Neural cell (in vitro differentiated cells): ENCODE measurements around the gene XPR1.

ENCODE experiments used
- CTCF ChIP-seq: fragments of 450-650 bp; IDR thresholded peaks from 2 replicates; pipeline ENCODE4 v1.5.1; 2014; ENCODE audit warnings: antibody characterized with exemption, mild to moderate bottlenecking, moderate library complexity; ENCODE audit not compliant: poor library complexity, severe bottlenecking
- EZH2 ChIP-seq: fragments of 200-600, 300-800 bp; shearing (Covaris generic), sonication (generic); IDR thresholded peaks from 2 replicates; pipeline ENCODE4 v1.6.1; 2014; ENCODE audit warnings: antibody characterized with exemption, low read length, borderline replicate concordance, mild to moderate bottlenecking; ENCODE audit not compliant: insufficient read depth, poor library complexity, severe bottlenecking
- POLR2AphosphoS5 ChIP-seq: IDR thresholded peaks from 2 replicates; pipeline ENCODE4 v1.6.1; 2012
- SMC3 ChIP-seq: fragments of 450-650 bp; conservative IDR thresholded peaks from 2 replicates; pipeline ENCODE4 v1.6.1; 2014; ENCODE audit warnings: antibody characterized with exemption, mild to moderate bottlenecking, moderate library complexity; ENCODE audit not compliant: poor library complexity

GRCh38 chr1:180917306-180918065 is 285.7 kb downstream of the XPR1 start:
- no peak for TF ChIP-seq CTCF
- TF ChIP-seq POLR2AphosphoS5, result no peak
- no peak for TF ChIP-seq EZH2
- no peak for TF ChIP-seq SMC3
